HG02884 (cell line): Measurements from ENCODE around the gene VPS4B.
A peak's percentile ranks its signal among the peaks of the same experiment; 100 is the strongest.

ENCODE experiments used
- ATAC-seq: cut with Tn5 transposase; IDR thresholded peaks from one replicate; pipeline ENCODE4 v1.9.1; 2021; ENCODE audit warnings: mild to moderate bottlenecking, moderate library complexity; ENCODE audit not compliant: unreplicated experiment

VPS4B gene

DNA sequence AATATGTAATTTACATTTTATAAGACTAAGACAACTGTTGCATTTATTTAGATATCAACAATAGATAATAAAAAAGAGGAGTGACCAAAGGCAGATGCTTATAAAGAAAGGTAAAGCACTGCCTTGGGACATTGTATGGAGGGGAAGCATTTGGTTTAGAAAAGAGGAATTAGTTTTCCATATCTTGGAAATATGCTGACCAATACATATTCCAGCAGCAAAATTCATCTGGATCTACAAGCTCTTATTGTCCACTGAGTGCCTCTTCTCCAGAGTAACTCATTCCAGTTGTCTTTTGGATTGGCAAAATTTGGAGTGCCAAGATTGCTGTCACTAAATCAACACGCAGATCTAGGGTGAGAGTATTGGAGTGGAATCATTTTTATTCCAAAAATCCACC, 8.9 kb upstream of the VPS4B start:
- ATAC-seq: no peak

DNA sequence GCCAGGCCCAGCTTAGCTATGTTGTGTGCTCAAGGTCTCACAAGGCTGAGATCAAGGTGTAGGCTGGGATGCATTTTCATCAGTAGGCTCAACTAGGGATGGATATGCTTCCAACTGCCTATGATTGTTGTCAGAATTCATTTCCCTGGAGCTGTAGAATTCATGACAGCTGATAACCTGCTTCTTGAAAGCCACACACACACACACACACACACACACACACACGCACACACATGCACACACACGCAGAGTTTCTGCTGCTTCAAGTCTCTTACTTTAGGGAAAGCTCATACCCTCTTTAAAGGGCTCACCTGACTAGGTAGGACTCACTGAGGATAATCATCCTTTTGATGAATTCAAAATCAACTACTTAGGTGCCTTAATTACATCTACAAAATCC, 8.2 kb upstream of the VPS4B start:
- ATAC-seq: no peak

DNA sequence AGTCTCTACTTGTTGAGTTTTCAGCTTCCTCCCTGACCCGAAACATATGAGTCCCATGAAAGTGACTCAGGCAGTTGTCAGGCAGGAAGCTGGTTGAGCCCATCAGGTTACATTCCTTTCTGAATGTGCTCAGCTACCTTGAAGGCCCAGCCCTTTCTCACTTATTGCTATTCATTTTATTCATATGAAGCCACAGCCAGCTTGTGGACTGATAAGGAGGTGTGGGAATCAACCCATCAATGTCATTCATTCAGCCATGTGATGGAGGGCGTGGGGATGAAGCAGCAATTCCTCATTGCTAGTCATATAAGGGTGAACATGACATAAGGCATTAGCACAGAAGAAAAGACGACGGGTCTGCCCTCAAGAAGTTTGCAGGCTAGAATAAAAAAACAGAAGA, 5.3 kb upstream of the VPS4B start:
- no peak for ATAC-seq

DNA sequence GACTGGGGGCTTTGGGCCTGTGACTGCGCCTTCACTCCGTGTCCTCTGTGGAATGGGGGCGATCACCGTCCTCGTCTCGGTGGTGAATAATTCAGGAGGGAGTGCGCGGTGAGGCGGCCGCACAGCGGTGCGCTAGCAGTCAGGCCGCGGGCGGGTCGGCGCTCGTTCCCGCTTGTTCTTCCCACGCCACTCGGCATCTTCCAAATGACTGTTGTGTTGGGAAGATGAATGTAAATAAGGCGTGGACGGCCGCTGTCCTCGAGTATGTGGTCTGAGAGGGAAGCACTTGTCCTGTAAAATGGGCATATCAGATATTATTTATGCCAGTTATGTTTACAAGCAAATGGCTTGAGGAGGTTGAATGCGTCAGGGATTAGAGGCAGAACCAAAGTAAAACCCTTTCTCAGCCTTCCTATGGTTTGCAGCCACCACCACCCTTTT, 608 bp upstream of the VPS4B start:
- ATAC-seq: peak; percentile 39

DNA sequence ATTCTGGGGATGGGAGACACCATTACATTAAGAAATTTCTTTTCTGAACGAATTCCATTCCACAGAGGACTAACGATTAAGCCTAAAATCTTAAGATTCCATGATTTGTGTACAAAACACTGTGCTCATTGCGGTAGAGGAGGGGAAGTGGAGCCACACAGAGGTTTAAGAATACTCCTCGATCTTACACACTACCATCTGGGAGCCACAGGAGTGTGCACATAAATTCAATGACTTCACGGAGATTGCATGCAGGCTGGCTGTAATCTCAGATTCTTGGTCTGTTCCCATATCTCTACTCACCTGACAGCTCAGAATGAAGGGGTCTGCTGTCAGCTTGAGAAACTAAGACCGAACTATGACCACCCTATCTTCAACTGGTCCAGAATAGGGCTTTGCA, 762 bp downstream of the VPS4B start:
- ATAC-seq: no peak

DNA sequence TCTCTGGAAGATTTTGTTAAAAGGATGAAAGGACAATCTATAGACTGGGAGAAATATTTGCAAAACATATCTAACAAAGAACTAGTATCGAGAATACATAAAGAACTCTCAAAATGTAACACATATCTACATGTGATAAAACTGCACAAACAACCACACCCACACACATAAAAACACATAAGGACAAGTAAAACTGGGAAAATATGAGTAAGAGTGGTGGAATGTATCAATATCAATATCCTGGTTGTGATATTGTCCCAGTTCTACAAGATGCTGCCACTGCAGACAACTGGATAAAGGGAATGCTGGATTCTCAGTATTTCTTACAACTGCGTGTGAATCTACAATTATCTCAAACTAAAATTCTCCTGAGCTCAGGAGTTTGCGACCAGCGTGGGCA, 9.3 kb downstream of the VPS4B start:
- ATAC-seq: no peak

DNA sequence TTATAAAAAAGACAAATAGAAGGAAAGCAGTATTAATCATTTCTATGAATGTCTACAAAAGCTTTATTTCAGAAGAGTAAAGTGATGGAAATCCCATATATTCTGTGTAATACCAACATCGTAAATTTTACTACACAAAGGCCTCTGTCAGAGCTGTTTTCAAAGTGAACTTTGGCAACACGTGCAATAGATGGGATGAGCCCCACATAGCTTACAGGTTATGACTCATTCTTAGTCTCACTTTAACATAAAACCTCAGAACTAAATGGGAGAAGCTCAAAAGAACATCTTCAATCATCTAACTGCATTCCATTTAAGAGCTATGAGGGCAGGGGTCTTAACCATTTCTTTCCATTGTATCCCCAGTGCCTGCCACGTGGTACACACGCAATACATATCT, 11.5 kb downstream of the VPS4B start:
- ATAC-seq: no peak

DNA sequence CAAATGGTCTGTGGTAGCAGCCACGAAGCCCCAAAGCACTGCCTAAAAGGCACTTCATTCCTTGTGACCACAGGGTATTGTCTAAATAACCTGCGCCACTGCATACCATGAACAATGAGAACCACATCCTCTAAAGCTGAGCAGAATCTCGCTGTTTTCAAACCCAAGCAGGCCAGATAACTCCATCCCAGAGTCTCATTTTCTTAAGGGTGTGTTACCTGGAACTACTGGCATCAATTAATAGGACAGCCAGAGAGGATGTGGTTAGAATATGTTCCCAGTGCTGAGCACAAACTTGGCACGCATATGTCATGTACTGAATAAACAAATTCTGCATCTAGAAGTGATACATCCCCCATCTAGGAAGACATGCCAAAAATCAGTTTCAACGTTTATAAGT, 13.0 kb downstream of the VPS4B start:
- ATAC-seq: no peak

DNA sequence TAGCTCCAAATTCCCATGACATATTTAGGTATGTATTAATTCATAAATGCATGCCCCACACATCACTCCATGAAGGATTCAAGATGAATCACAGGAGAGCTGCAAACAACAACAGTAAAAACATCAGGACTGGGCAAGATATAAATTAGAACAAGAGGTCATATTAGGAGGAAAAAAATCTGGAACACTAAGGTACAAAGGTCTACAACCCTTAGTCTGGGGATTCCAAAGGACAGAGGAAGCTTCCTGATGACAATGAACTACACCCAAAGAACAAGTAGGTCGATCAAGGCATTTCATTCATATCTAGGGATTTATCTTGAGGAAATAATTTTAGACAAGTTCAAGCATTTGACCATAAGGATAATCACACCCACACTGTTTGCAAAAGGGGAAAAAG, 14.5 kb downstream of the VPS4B start:
- no peak for ATAC-seq

DNA sequence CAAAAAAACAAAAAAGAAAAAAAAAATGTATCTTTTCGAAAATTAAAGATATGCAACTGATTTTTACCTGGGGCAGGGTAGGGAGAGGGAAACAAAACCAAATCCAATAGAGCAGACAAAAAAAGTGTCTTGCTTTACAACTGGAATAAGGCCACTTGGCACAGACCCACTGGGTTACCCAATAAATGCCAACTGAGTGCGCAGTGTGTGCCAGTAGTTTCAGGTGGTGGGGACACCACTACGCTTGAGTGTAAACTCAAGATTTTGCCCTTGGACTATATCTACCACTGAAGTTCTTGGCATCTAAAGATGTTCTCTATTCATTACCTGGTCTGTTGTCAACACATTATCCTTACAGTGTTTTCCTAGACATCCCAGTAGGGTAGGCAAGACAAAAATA, 16.3 kb downstream of the VPS4B start:
- ATAC-seq: no peak

DNA sequence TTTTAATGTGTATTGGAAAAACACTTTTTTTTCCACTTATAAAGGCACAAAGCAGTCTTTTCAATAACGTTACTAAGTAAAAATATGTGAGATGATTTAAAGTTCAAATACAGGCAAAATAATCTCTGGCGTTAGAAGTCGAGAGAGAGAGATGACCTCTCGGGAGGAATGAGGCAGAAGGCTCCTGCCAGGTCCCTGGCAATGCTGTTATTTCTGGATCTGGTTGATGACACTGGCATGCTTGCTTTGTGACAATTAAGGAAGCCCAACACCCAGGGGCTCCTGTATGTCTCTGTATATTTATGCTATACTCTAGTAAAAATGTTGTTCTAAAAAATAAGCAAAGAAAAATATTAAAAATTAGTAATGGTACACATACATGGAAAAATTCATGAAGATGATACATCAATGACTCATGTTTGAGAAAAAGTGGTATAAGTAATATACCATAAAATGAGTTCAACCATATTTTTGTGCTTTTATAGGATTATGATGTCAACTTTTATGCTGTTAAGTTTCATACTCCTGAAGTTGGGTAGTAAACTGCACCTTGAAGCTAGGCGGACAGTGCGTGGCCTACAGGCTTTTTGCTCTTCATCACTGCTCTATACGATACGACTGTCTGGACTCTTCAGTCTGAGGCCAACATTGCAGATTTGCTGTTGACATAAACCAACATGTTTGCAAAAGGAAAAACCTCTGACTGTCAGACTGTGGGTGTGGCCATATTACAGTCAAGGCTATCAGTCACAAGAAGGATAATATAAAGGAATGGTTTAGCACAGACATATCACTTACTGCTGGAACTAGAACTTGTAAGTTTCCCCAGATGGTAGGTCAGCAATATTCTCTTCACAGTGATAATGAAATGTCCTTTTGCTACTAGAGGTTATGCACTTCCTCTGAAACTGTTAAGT, 19.8 kb downstream of the VPS4B start:
- no peak for ATAC-seq

DNA sequence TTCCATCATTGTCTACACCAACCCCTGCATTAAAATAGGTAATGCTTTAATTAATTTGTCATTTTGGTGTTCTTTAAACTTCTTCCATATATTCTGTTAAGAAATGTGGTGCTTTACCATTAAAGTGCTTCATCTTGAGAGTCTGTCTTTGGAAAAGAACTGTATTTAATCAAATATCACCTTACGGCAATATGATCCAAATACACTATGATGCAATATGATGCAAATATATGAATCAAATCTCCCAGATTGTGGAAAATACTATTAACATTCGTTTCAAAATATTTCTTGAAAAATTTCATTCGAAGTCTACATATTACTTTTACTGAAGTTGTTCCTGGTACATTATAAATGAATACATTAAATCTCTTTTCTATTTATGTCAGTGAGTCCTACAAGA, 23.0 kb downstream of the VPS4B start:
- no peak for ATAC-seq

DNA sequence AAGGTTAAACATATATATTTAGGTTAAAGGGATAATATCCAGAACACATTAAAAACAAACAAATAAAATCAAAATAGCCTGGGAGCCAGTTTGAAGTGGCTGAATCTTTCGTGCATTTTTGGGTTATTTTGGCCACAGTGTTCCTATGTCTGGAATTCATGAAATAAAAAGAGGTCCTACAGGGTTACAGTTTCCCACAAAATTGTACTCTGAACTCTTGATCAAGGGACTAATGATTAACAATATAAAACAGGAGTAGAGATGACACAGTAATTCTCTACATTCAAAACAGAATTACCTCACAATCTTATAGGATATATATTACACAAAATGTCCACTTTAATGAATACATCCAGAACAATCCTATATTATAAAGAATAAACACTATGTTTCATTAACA, 24.9 kb downstream of the VPS4B start:
- ATAC-seq: no peak

DNA sequence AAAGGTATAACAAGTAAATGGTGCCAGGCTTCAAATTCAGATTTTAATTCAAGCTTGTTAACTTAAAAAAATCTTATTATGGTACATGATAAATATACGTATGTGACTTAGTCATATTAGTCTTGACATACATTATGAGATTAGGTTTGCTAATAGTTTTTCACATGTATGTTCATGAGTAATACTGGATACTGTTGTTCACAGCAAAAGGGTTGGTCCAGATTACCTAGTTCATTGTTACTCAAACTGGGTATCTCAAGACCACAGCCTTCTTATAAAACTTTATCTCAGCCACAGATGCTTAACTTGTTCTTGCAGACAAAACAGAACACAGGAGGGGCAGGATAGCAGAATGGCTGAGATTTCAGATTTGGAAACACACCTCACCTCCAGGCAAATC, 26.8 kb downstream of the VPS4B start:
- no peak for ATAC-seq

DNA sequence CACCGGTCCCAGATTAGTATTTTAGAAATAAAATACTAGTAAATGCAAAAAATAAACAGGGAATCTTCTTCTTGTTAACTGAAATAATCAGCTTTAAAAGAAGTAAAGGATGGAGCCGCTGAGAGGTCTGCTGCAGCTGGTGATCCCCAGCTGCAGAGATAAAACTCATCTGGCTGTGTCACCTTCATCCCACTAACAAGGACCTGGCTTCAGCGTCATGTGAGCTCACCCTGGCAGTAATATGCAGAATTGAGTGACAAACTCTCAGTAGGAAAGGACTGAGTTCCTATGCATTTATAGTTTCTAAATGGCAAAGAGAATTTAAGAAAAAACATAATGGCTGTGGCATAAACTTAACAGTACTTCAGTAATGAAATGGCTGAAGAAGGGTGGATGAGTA, 27.3 kb downstream of the VPS4B start:
- no peak for ATAC-seq

DNA sequence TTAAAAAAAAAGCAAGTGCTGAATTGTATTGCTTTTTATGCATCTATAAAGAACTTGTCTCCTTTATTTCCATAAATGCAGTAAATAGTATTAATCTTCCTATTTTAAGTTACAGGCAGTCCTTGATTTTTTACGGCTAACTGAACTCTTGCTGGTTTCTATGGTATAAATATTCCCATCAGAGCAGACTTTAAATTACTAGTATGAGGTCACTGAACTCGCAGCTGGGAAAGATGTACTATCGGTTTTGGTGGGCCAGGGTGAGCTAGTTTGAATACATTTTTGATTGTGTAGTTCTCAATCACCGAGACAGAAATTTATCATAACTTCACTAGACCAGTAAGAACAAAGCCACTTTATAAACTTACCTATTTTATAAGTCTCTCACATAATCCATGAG, 34.4 kb downstream of the VPS4B start:
- ATAC-seq: no peak

DNA sequence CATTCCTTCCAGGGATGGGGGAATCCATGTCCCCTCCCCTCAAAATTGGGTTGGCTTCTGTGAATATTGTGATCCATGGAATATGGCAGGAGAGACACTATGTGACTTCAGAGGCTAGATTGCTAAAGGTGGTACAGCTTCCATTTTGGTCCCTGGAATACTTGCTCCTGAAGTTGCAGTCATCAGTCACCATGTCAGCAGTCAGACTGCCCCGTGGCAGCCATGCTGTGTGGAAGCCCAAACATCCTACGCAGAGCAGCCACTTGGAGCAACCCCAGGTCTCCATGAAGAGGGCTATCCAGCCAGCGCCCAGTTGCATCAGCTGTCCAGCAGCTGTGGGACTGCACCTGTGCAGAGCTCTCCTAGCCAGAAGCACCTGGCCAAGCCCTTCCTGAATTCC, 39.4 kb downstream of the VPS4B start:
- ATAC-seq: no peak

DNA sequence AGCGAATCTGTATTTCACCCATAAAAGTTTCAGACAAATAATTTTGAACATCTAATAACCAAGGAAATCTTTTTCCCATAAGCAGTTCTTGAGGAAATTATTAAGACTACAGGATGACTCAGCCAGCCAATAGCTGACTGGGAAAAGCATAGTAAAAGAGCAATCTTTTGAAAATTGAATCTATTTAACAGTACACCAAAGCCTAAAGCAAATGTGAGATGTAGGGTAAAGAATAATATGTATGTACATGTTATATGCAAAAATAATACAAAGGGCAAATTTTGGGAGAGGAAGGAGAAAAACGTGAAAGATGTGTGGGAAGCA, 42.7 kb downstream of the VPS4B start:
- no peak for ATAC-seq

DNA sequence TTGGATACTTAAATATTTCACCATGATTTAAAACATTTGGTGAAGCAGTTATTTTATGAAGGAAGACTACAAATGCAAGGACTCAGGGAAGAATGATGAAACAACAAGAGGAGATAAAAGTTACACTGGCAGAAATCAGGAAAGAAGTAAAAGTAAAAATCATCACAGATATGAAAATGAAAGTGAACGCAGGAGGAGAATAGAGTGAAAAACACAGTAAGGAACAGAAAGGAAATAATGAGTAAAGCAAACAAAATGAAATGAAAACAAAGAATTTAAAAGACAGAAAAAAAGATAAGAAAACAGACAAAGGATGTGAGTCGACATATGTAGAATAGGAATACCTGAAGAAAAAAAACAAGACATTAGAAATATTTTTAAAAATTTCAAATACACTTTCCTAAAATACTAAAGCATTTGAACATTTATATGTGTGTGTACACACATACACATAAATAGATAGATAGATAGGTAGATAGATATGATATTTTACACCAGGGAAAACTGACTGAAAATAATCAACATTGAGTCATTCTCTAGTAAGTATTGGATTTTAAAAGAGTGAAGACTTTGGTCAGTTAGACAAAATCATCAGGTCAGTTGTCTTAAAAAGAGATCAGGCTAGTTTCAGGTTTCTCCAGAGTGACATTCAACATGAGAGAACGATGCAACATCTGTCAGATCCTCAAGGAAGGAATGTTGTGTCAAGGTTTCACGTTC, 43.2 kb downstream of the VPS4B start:
- ATAC-seq: no peak

DNA sequence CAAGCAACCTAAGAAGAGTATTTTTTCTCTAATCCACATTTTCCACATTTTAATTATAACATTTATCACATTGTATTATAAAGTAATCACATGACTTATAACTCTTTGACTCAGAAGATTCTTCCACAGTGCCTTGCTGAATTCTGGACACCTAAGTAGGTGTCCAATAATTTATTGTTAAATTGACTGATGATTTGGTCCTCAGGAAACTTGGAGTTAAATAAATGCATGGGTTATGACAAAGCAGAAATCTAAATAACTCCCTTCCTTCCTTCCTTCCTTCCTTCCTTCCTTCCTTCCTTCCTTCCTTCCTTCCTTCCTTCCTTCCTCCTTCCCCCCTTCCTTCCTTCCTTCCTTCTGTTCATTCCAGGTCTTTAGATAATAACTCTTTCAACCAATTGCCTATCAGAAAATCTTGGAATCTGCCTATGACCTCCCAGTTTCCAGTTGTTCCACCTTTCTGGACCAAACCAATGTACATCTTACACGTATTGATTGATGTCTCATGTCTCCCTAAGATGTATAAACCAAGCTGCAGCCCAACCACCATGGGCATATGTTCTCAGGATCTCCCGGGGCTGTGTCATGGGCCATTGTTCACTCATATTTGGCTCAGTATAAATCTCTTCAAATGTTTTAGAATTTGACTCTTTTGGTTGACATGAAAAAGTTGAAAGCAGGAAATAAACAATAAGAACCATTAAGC, 44.8 kb downstream of the VPS4B start:
- no peak for ATAC-seq

DNA sequence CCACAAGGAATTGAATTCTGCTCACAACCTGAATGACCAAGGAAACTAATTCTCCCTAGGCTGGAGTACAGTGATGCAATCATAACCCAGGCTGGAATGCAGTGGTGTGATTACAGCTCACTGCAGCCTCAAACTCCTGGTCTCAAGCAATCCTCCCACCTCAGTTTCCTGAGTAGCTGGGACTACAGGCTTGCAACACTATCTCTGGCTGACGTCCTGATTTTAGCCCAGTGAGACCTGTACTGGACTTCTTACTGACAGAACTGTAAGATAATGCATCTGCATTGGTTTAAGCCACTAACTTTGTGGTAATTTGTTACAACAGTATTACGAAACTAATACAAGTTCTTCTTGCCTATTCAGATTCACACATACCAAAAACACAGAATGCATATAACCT, 45.7 kb downstream of the VPS4B start:
- no peak for ATAC-seq

DNA sequence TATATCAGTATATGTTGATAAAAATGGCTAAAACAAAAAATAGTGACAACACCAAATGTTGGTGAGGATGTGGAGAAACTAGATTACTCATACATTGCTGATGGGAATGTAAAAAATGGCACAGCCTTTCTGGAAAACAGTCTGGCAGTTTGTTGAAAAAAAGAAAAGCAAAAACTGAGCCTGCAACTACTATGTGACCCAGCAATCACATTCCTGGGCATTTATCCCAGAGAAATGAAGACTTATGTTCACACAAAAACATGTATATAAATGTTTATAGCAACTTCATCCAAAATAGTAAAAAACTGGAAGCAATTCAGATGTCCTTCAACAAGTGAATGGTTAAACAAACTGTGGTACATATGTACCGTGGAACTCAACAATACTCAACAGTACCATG, 47.7 kb downstream of the VPS4B start:
- no peak for ATAC-seq
